ENCODE data around the gene OR5D18.

DNA sequence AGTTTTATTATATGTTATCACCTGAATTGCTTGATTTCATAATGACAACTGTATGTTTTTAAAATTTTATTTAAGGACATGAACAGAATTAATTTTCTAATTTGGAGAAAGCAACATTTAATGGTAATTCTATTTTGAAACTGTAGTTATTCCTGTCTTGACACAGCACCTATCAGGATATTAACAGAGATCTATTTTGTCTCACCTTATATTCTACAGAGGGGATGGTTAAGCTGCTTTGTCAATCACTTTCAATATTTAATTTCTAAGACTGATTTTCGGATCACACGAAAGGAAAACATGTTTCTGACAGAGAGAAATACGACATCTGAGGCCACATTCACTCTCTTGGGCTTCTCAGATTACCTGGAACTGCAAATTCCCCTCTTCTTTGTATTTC, 19.0 kb downstream of the OR5D18 start, which contains the start of gene OR5D16:
- TF ChIP-seq POLR2AphosphoS5 (IDR thresholded peaks at IDR 0.05; ENCODE audit: low read depth, low read length): no peak
- no peak for TF ChIP-seq POLR2A (IDR thresholded peaks at IDR 0.05; ENCODE audit: low read depth, low read length)
